C4-2B (cell line): Measurements from ENCODE around the gene CD79A.
"Not testable (repeated sequence)": the region's sequence is repeated elsewhere in the genome, so short reads cannot be mapped to it uniquely, and the experiment has no call there.

ENCODE experiments used
- H3K27ac ChIP-seq: fragments of 450-650 bp; 2 replicates; pipeline ENCODE4 v1.5.1; 2017
- ZFX ChIP-seq: fragments of 450-650 bp; IDR thresholded peaks from 2 replicates; pipeline ENCODE4 v1.6.1; 2017
- TF ChIP-seq, protein P1 (sequence below): fragments of 450-650 bp; conservative IDR thresholded peaks from 2 replicates; pipeline ENCODE4 v1.5.1; 2017; ENCODE audit warnings: mild to moderate bottlenecking

Gene CD79A

DNA sequence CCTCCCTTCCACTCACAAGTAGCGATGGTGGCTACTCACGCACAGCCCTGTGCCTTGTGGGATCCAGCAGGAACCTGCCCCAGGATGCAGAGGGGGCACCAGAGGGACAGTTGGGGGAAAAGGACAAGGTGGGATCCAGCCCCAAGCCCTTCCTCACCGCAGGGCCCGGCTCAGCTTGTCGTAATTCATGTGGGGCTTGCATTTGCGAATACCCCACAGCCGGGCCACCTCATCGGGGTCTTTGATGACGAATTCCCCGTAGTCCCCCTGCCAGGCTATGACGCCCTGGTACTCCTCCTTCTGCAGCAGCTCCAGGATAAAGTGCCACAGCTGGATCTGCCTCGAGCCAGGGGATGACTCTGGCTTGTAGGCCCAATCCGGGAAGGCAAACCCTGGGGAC is 32.6 kb downstream of the CD79A start:
- TF ChIP-seq ZFX = no peak
- TF ChIP-seq, protein P1, sequence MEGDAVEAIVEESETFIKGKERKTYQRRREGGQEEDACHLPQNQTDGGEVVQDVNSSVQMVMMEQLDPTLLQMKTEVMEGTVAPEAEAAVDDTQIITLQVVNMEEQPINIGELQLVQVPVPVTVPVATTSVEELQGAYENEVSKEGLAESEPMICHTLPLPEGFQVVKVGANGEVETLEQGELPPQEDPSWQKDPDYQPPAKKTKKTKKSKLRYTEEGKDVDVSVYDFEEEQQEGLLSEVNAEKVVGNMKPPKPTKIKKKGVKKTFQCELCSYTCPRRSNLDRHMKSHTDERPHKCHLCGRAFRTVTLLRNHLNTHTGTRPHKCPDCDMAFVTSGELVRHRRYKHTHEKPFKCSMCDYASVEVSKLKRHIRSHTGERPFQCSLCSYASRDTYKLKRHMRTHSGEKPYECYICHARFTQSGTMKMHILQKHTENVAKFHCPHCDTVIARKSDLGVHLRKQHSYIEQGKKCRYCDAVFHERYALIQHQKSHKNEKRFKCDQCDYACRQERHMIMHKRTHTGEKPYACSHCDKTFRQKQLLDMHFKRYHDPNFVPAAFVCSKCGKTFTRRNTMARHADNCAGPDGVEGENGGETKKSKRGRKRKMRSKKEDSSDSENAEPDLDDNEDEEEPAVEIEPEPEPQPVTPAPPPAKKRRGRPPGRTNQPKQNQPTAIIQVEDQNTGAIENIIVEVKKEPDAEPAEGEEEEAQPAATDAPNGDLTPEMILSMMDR = no peak
- H3K27ac ChIP-seq = no peak overlapping the region

DNA sequence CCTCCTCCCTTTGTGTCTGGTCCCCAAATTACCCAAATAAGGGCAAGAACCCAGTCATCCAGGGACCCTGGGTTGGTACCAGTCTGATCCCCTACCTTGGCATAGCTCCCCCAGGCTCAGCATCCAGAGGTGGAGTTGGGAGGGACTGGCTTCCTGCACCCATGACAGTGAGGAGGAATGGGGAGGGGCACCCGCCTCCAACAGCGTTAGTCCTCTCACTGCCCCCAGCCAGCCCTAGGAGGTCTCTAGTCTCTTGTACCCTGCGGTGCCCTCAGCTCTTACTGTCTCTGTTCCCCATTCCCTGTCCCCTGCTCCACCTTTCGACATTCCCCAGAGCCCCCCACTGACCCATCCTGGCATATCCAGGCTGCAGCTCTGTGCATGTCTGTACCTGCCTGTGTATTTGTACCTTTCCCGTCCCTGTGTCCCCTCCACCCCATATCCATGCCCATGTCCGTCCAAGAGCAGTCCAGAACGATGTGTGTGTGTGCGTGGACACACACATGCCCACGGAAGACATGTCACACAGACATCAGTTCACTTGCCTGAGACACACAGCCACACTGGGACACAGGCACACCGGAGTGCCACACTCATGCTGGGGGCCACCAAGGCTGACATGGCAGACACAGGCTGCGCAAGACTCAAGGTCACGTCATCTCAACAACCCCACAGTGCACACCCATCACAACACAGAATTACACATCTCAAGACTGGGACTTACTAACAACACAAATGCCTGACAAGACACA is 33.3 kb downstream of the CD79A start:
- no peak overlapping the region for H3K27ac ChIP-seq
- TF ChIP-seq, protein P1 = no peak
- no peak for TF ChIP-seq ZFX

DNA sequence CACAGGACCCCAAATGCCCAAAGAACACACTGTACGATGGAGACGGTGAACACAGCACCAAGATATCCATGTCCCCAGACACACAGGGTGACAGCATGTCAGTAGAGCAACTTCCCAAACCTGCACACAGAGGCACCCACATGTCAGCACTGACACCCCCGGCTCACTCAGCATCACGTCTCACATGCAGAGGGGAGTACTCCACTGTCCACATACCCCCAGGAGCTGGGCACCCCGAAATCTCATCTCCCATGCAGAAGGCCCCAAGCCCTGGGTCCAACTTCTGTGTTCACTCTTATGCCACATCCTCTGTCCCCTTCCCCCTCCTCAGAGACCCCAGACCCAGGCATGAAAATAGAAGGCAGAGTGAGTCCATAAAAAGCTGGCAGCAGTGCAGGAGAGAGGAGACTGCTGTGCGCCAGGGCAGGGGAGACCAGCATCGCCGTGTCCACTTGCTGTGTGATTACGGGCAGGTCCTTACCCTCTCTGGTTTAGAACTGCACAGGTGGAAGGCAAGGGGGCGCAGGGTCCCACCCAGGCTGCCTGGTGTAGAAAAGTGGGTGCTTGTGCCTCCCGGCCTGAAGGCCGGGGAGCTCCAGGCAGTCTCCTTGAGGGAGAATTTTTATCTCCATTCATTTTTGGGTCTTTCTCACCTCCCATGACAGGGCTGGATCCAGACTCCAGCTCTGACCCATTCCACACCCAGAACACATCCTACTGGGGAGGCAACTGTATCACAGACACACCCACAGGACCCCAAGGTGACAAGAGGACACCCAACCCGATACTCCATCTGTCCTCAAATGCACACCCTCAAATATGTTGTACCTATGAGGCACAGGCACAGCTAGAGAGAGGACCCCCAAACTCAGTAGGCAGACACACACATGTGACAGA is 34.2 kb downstream of the CD79A start:
- no peak overlapping the region for H3K27ac ChIP-seq

DNA sequence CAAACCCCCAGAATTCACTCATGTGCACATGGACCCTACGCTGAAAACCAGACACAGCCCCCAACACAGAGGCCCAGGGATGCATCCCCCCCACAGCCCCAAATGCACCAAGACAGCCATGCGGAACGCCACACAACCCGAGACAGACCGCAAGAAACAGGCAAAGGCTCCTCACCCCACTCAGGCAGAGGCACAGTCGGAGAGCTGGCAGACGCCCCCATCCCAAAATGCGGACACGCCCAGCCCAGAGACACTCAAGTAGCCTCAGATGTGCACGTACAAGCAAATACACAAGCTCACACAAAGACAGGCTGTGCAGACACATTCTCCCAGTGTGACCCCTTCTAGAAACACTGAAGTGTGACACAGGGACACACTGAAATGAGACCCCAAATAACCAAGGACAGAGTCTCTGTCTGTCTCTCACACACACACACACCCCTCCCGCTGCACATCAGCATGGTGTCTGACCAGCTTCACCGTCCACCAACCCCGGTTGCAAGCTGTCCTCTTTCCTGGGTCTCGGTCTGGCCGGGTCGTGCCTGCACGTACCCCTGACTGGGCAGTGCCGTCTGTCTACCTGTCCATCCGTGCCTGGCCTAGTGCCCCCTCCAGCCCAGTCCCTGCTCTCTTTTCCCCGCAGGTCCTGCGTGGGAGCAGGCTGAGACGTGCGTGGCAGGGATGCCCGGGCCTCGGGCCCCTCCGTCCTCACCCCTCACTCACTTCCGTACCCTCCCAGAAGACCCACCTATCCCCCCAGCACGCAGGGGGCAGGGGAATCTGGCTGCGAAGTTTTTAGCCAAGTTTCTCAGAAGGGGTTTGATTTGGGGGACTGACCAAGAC is 35.0 kb downstream of the CD79A start:
- no peak overlapping the region for H3K27ac ChIP-seq
- TF ChIP-seq, protein P1 = no peak
- no peak for TF ChIP-seq ZFX

More for the DNA sequence above, 34.2 kb downstream of the CD79A start:
- no peak for TF ChIP-seq ZFX
- TF ChIP-seq, protein P1 = no peak

DNA sequence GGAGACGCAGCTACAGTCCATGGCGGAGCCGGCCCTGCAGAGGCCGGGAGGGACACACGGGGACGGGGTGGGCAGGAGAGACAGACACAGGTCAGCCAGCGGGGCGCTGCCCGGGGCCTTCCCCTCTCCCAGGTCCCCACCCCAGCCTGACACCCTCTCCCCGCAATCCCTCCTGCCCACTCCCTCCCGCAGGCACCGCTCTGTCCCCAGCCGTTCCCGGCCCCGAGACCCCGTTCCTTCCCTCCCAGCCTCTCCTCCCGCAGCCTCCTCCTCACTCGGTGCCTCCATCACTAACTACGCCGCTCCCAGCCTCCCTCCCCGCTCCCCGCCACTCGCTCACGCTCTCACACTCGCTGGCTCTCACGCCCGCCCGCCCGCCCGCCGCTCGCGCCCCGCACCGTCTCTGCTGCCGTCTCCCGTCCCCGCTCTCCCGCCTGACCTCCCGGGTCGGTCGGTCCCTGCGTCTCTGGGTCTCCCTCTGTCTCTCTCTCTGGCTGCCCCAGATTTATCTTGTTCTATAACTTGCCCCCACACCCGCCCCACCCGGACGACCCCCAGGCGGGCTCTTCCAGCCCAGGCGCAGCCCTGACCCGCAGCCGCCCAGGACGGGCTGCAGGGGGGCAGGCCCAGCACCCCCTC is 35.9 kb downstream of the CD79A start:
- TF ChIP-seq, protein P1 = no peak
- no peak for TF ChIP-seq ZFX
- H3K27ac ChIP-seq = no peak overlapping the region

DNA sequence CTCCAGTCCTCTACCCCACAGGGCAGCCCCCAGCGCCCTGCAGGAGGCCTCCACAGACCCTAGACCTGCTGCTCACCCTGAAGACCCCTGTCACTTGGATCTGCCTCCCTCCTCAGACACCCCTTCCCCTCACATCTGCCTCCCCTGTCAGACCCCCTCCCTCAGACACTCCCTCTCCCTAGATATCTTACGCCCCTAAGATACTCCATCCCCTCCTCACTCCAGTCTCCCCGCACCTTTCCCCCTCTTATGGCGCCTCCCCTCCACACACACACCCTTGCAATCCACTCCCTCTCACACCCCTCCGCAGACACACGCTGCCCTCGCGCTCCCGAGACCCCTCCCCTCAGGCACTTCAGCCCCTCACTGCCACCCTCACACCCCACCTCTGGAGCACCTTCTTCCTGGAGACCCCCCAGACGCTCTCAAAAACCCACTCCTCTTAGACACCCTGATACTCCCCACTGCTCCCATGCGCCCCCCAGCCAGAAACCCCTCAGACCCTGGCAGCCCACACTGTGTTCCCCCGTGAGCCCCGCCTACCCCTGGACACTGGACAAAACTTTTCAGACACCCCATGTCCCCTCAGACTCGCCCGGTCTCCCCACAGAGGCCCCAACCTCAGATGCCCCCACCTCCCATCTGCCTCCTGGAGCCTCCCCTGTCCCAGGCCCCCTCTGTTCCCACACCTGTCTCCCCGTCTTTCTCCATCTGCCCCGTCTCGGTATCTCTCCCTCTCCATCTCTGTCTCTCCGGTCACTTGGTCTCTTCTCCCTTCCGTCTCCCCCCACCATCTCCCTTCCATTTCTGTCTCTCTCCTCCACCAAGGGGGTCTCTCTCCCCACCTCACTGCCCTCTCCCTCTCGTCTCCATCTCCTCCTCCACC is 36.7 kb downstream of the CD79A start:
- H3K27ac ChIP-seq = no peak overlapping the region
- TF ChIP-seq, protein P1 = no peak
- TF ChIP-seq ZFX = no peak

DNA sequence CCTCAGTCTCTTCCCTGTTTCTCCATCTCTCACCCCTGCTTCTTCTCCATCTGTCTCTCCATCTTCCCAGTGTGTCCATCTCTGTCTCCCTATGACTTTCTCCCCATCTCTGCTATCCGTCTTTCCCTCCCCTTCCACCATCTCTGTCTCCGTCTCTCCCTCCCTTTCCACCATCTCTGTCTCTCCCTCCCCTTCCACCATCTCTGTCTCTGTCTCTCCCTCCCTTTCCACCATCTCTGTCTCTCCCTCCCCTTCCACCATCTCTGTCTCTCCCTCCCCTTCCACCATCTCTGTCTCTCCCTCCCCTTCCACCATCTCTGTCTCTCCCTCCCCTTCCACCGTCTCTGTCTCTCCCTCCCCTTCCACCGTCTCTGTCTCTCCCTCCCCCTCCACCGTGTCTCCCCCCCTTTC is 37.4 kb downstream of the CD79A start:
- H3K27ac ChIP-seq = not testable (repeated sequence)
